Mesodermal cell (in vitro differentiated cells): ENCODE results near the gene KCNAB3.

Experiments used
- H3K27ac ChIP-seq: 2 replicates; pipeline ENCODE4 v1.7.0; 2013; ENCODE audit warnings: mild to moderate bottlenecking, low read depth, low read length, moderate library complexity; ENCODE audit not compliant: severe bottlenecking
- H3K36me3 ChIP-seq: 2 replicates; pipeline ENCODE4 v1.7.1; 2013; ENCODE audit warnings: mild to moderate bottlenecking, low read length, moderate library complexity; ENCODE audit not compliant: control insufficient read depth, insufficient read depth
- H3K4me1 ChIP-seq: one replicate; pipeline ENCODE4 v1.7.1; 2013; ENCODE audit warnings: mild to moderate bottlenecking, low read length; ENCODE audit not compliant: insufficient read depth, control insufficient read depth, poor library complexity, severe bottlenecking
- H3K4me3 ChIP-seq: 2 replicates; pipeline ENCODE4 v1.7.0; 2013; ENCODE audit warnings: low read length, control low read depth, mild to moderate bottlenecking; ENCODE audit not compliant: insufficient read depth, poor library complexity, severe bottlenecking; ENCODE audit errors: extremely low read depth
- H3K9me3 ChIP-seq: 2 replicates; pipeline ENCODE4 v1.7.1; 2013; ENCODE audit warnings: mild to moderate bottlenecking, low read length, moderate library complexity; ENCODE audit not compliant: control insufficient read depth
- WGBS, 2 experiments: methylation state at CpG; one replicate each; pipeline ENCODE4 v1.1.5; 2013; ENCODE audit warnings: missing lambda C conversion rate in 2 of 2; ENCODE audit not compliant: insufficient coverage in 2 of 2; 5-methylcytosine and 5-hydroxymethylcytosine counted together

KCNAB3 gene

DNA sequence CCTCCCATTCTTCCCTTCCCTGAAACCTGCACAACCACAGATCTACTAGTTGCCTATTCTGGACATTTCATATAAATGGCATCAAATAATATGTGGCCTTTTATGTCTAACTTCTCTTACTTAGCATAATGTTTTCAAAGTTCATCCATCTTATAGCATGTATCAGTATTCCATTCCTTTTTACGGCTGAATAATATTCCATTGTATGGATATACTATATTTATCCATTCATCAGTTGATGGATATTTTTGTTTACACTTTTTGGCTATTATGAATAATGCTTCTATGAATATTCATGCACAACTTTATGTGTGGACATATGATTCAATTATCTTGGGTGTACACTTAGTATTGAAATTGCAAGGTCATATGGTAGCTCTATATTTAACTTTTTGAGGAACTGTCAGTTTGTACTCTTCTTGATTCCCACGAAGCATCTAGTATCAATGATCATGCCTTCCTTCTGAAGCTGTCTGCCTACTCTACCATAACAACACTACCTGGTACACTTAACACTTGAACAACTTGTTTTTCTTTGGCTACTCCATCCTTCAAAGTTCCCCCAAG is 53.8 kb downstream of the KCNAB3 start:
- no peak overlapping the region for H3K4me3 ChIP-seq
- no peaks in the 10 kb centered on the region for H3K9me3 ChIP-seq
- H3K36me3 ChIP-seq = peaks cover 42% of the 10 kb centered on the region
- H3K4me1 ChIP-seq = peaks cover 7% of the 10 kb centered on the region
- no peak overlapping the region for H3K27ac ChIP-seq
- WGBS, 2 experiments = 71 to 100% methylated on average over 1 of the region's 2 CpGs

DNA sequence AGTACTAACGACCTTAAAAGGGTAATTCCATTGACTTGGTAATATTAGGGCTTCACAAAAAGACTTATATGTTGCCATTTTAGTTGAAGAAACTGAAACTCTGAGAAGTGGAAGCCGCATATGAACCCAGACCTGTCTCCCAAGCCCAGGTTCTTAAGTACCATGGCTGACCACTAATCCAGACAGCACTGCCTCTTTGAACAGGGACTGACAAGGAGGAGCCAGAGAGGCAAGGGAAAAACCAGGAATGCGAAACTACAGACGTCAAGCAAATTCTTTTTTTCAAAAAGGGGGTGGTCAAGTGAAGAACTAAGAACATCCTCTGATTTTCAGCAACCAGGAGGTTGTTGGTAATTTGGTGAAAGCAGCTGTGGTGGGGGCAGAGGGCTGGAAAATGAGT is 56.6 kb downstream of the KCNAB3 start:
- 86 to 87% methylated on average over 4 of the region's 4 CpGs for WGBS, 2 experiments
- Histone ChIP-seq H3K4me3 (no peak overlapping the region), H3K36me3 (peaks cover 24% of the 10 kb centered on the region), H3K9me3 (no peaks in the 10 kb centered on the region), H3K27ac (no peak overlapping the region), H3K4me1 (no peaks in the 10 kb centered on the region)
